GM12878 (cell line): ENCODE data around the gene NAALADL2. TPM values are rescaled to one million over a fixed set of nuclear protein-coding genes. Genes with fewer than 3 reads are reported as not detected.

ENCODE experiments used
- ATAC-seq: fragments of 200-7000 bp; cut with Tn5 transposase; 3 replicates; pipeline ENCODE4 v1.9.1; 2020; ENCODE audit warnings: mild to moderate bottlenecking, moderate library complexity
- BruUV-seq: library from RNA; stranded (reverse); fragments of 400-500 nt; replicated peaks from 2 replicates; lab custom pipeline; 2021; lab: Mats Ljungman, UMichigan
- CTCF ChIA-PET: fragments of 300-600 bp; sonication (Branson Sonifier 250); formaldehyde crosslinking; extraction: SDS; loops from one replicate; lab custom pipeline; 2021; ENCODE audit warnings: inconsistent platforms; lab: Yijun Ruan, JAX
- POLR2A ChIA-PET: fragments of 350-600 bp; formaldehyde crosslinking; extraction: SDS; loops from one replicate; lab custom pipeline; 2021; ENCODE audit warnings: inconsistent platforms; lab: Charles Lee
- RAD21 ChIA-PET: fragments of 300-600 bp; sonication (Branson Sonifier 250); formaldehyde crosslinking; loops from one replicate; lab custom pipeline; 2023; ENCODE audit warnings: antibody characterized with exemption; ENCODE audit not compliant: unreplicated experiment; lab: Charles Lee
- SMC1A ChIA-PET: fragments of 300-600 bp; sonication (Branson Sonifier 250); formaldehyde crosslinking; loops from one replicate; lab custom pipeline; 2023; ENCODE audit not compliant: unreplicated experiment, uncharacterized antibody; lab: Charles Lee
- DNase-seq: peaks from one replicate; pipeline ENCODE4 v3.0.0-alpha.2; 2011; ENCODE audit warnings: low read depth, low spot score
- FAIRE-seq: peaks from 3 replicates; lab custom pipeline; 2011; peaks lifted over from hg19 to GRCh38; lab: Jason Lieb, UNC
- H2AFZ ChIP-seq: 2 replicates; pipeline ENCODE4 v1.6.0; 2011; ENCODE audit warnings: low read depth, low read length, control low read depth; ENCODE audit not compliant: control insufficient read depth
- H3K27ac ChIP-seq: 2 replicates; pipeline ENCODE4 v1.5.1; 2011; ENCODE audit warnings: control low read depth; ENCODE audit not compliant: control insufficient read depth, insufficient read depth
- H3K27me3 ChIP-seq, 2 experiments: replicated peaks in 1 of 2; 2 replicates each; pipeline versions ENCODE4 v1.6.0 to v1.6.1; 2011; ENCODE audit warnings: low read length in 1 of 2; ENCODE audit not compliant: control insufficient read depth in 2 of 2, insufficient read depth in 2 of 2
- H3K36me3 ChIP-seq, 2 experiments: 2 replicates each; pipeline ENCODE4 v1.5.1; 2011; ENCODE audit warnings: low read length in 1 of 2; ENCODE audit not compliant: control insufficient read depth in 2 of 2, insufficient read depth in 2 of 2
- H3K4me1 ChIP-seq: 2 replicates; pipeline ENCODE4 v1.6.1; 2011; ENCODE audit warnings: mild to moderate bottlenecking, low read length, moderate library complexity, mixed read lengths; ENCODE audit not compliant: control insufficient read depth, insufficient read depth
- H3K4me2 ChIP-seq: 2 replicates; pipeline ENCODE4 v1.6.0; 2011; ENCODE audit warnings: control low read depth; ENCODE audit not compliant: control insufficient read depth, insufficient read depth
- H3K4me3 ChIP-seq: fragments of 200-600 bp; sonication (generic); 2 replicates; pipeline ENCODE4 v1.5.1; 2016
- H3K79me2 ChIP-seq: 2 replicates; pipeline ENCODE4 v1.6.0; 2011; ENCODE audit warnings: low read length; ENCODE audit not compliant: control insufficient read depth, insufficient read depth
- H3K9ac ChIP-seq: 2 replicates; pipeline ENCODE4 v1.8.0; 2011; ENCODE audit warnings: low read length, control low read depth, mixed read lengths; ENCODE audit not compliant: control insufficient read depth, insufficient read depth
- H3K9me3 ChIP-seq: replicated peaks from 3 replicates; pipeline ENCODE4 v1.5.1; 2011; ENCODE audit warnings: mild to moderate bottlenecking, low read length; ENCODE audit not compliant: control insufficient read depth, insufficient read depth
- H4K20me1 ChIP-seq: 2 replicates; pipeline ENCODE4 v1.6.0; 2011; ENCODE audit not compliant: control insufficient read depth, insufficient read depth
- ATF2 ChIP-seq: IDR thresholded peaks from 2 replicates; pipeline ENCODE4 v1.6.1; 2012; ENCODE audit warnings: low read length, inconsistent platforms
- CEBPZ ChIP-seq: fragments of 150-350 bp; IDR thresholded peaks from 2 replicates; pipeline ENCODE4 v1.6.1; 2016; ENCODE audit warnings: low read depth, low read length
- CREB1 ChIP-seq: IDR thresholded peaks from 2 replicates; pipeline ENCODE4 v1.6.1; 2012; ENCODE audit warnings: low read depth, mild to moderate bottlenecking, inconsistent platforms
- IRF3 ChIP-seq: fragments of 450-650 bp; IDR thresholded peaks from 2 replicates; pipeline ENCODE4 v1.6.1; 2014; ENCODE audit warnings: mild to moderate bottlenecking
- PAX8 ChIP-seq: fragments of 450-650 bp; IDR thresholded peaks from 2 replicates; pipeline ENCODE4 v1.6.1; 2017; ENCODE audit warnings: mild to moderate bottlenecking, moderate library complexity
- POLR2AphosphoS5 ChIP-seq: IDR thresholded peaks from 2 replicates; pipeline ENCODE4 v1.6.1; 2011; ENCODE audit warnings: mild to moderate bottlenecking, low read length, inconsistent platforms
- TCF12 ChIP-seq: IDR thresholded peaks from 2 replicates; pipeline ENCODE4 v1.6.1; 2011; ENCODE audit warnings: low read depth, mild to moderate bottlenecking, low read length
- ZBTB11 ChIP-seq: fragments of 450-650 bp; formaldehyde crosslinking; IDR thresholded peaks from 2 replicates; pipeline ENCODE4 v1.5.0; 2022; ENCODE audit warnings: mild to moderate bottlenecking, missing genetic modification characterization
- ZNF207 ChIP-seq: fragments of 450-650 bp; IDR thresholded peaks from 2 replicates; pipeline ENCODE4 v1.6.1; 2014; ENCODE audit warnings: antibody characterized with exemption, mild to moderate bottlenecking, borderline replicate concordance
- ZNF217 ChIP-seq: fragments of 450-650 bp; IDR thresholded peaks from 2 replicates; pipeline ENCODE4 v1.6.1; 2017; ENCODE audit warnings: antibody characterized with exemption, mild to moderate bottlenecking
- ZNF24 ChIP-seq: fragments of 450-650 bp; IDR thresholded peaks from 2 replicates; pipeline ENCODE4 v1.6.1; 2017; ENCODE audit warnings: antibody characterized with exemption, mild to moderate bottlenecking
- ZNF274 ChIP-seq: IDR thresholded peaks from one replicate; pipeline ENCODE4 v1.8.0; 2011; ENCODE audit not compliant: insufficient read length, insufficient read depth
- in situ Hi-C: fragments of 300-500 bp; cut with MboI; formaldehyde crosslinking; loops from 9 replicates; pipeline ENCODE4 v1.14.3; 2018; ENCODE audit warnings: mixed read lengths
- intact Hi-C: fragments of 100-400 bp; cut with micrococcal nuclease; formaldehyde crosslinking; loops from one replicate; pipeline ENCODE4 v1.14.2; 2022; ENCODE audit not compliant: unreplicated experiment
- polyA plus RNA-seq, 11 experiments: library from polyadenylated mRNA; depleted of rRNA in 4 of 11; unstranded in 6 of 11; stranded (reverse) in 5 of 11; fragments of >200 nt; fragmentation: Nextera tagmentation in 4 of 11; fragmentation: Illumina TruSeq in 1 of 11; extraction: Ambion mirVana in 4 of 11; extraction: Trizol in 1 of 11; gene quantifications; 1 replicate in 1 of 11; 2 replicates in 10 of 11; pipeline versions ENCODE4 v1.2.1 to v1.2.3, GENCODE V29; 2011 to 2016; ENCODE audit warnings: inconsistent platforms in 2 of 11, missing spikeins in 2 of 11, low read depth in 1 of 11
- total RNA-seq, 4 experiments: library from RNA; depleted of rRNA in 3 of 4; stranded (reverse); fragments of >200 nt in 3 of 4; fragmentation: Illumina TruSeq in 1 of 4; extraction: Trizol in 1 of 4; gene quantifications; 2 replicates each; pipeline versions ENCODE4 v1.2.1 to v1.2.3, GENCODE V29; 2013 to 2021
- TF ChIP-seq, protein P1 (sequence below): IDR thresholded peaks from 2 replicates; pipeline ENCODE4 v1.6.1; 2012; ENCODE audit warnings: low read depth, low read length, improper control_type of control experiment

NAALADL2 gene
- total and polyA plus RNA-seq, 10 of the 15 experiments (the other 5 are each of a cell fraction or from before 2014, with no cell fraction given), result 0.06 to 10.8 (median 0.46) TPM

DNA sequence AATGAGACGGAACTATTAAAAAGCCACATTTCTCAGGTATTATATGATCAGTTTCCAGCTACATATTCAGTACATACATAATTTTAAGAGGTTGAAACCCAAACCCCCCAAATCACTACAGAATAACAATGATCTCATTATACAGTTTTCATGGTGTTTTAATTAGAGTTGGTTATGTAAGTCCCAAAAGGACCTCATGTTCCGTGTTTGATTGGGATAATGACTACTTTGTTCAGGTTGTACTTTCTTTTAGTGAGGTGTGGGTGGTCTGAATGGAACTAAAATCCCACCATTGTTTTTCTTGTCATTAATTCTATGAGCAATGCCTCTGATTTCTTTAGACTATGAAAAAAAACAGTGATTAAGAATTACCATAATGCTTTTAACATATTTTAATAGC lies 905.6 kb downstream of the NAALADL2 start (continued):
- TF ChIP-seq ZBTB11 (CRISPR knock-in tag) (no peak), POLR2AphosphoS5 (no peak), CEBPZ (no peak), ZNF217 (no peak), ZNF274 (no peak), CREB1 (no peak), ZNF24 (no peak)

DNA sequence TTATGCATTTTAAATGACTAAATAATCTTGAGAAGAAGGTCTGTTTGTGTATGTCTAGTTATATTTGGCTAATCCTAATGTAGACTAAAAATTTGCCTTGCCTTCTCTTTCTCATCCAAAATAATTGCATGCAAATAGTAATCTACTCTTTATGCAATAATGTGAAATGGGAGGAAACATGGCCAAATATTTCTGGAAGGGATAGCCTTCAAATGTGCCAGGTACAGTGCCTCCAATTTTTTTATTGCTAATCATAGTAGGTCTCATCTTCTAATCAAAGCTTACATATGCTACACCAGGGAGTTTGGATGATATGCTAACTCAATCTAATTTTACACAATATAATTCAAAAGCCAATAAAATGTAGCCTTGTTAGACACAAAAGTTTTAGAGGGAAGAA lies 911.3 kb downstream of the NAALADL2 start:
- FAIRE-seq (no peak), ATAC-seq (no peak), DNase-seq (no peak)
- H4K20me1 ChIP-seq, result no peaks in the 10 kb centered on the region
- no peaks in the 10 kb centered on the region for H3K27me3 ChIP-seq
- H3K79me2 ChIP-seq, result no peaks in the 10 kb centered on the region
- in situ Hi-C loops (no loop called here), intact Hi-C loops (no loop called here)
- no peak overlapping the region for H2AFZ ChIP-seq
- ChIA-PET RAD21 (no interaction called here), SMC1A (no interaction called here), CTCF (no interaction called here), POLR2A (no interaction called here)
- no peak overlapping the region for H3K4me3 ChIP-seq
- no peak overlapping the region for H3K4me2 ChIP-seq
- no peak overlapping the region for H3K27ac ChIP-seq
- no peaks in the 10 kb centered on the region for H3K36me3 ChIP-seq
- no peaks in the 10 kb centered on the region for H3K9me3 ChIP-seq
- H3K4me1 ChIP-seq, result no peaks in the 10 kb centered on the region
- H3K9ac ChIP-seq, result no peak overlapping the region
- BruUV-seq, result no TSS peak
- TF ChIP-seq IRF3 (no peak), TCF12 (no peak), ZNF207 (no peak), ATF2 (no peak), PAX8 (no peak)
- TF ChIP-seq, protein P1, sequence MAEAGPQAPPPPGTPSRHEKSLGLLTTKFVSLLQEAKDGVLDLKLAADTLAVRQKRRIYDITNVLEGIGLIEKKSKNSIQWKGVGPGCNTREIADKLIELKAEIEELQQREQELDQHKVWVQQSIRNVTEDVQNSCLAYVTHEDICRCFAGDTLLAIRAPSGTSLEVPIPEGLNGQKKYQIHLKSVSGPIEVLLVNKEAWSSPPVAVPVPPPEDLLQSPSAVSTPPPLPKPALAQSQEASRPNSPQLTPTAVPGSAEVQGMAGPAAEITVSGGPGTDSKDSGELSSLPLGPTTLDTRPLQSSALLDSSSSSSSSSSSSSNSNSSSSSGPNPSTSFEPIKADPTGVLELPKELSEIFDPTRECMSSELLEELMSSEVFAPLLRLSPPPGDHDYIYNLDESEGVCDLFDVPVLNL, result no peak
